Kidney (tissue), 14 donors: Measurements from ENCODE around the gene HS1BP3. TPM values are rescaled to one million over a fixed set of nuclear protein-coding genes. Genes with fewer than 3 reads are reported as not detected.

Experiments used
- DNase-seq, 5 donors: peaks; one replicate each; pipeline ENCODE4 v3.0.0-alpha.2; 2013 to 2020
- FAIRE-seq: peaks from 2 replicates; lab custom pipeline; 2012; peaks lifted over from hg19 to GRCh38; lab: Jason Lieb, UNC
- H3K27ac ChIP-seq, 2 donors: one replicate each; pipeline ENCODE4 v1.7.0; 2013; ENCODE audit warnings: low read depth in 2 of 2, low read length in 2 of 2, inconsistent platforms in 1 of 2
- H3K27me3 ChIP-seq: one replicate; pipeline ENCODE4 v1.7.1; 2013; ENCODE audit warnings: low read length, inconsistent platforms; ENCODE audit not compliant: control insufficient read depth, insufficient read depth
- H3K36me3 ChIP-seq, 3 donors: one replicate each; pipeline versions ENCODE4 v1.7.0 to v1.7.1; 2013; ENCODE audit warnings: low read length in 3 of 3, control low read depth in 1 of 3, inconsistent platforms in 1 of 3; ENCODE audit not compliant: insufficient read depth in 3 of 3, control insufficient read depth in 2 of 3
- H3K4me1 ChIP-seq, 3 donors: one replicate each; pipeline versions ENCODE4 v1.7.0 to v1.7.1; 2013; ENCODE audit warnings: low read length in 3 of 3, inconsistent platforms in 1 of 3, low read depth in 1 of 3; ENCODE audit not compliant: control insufficient read depth in 2 of 3, insufficient read depth in 2 of 3
- H3K4me3 ChIP-seq, 3 donors: one replicate each; pipeline versions ENCODE4 v1.7.0 to v1.8.1; 2013; ENCODE audit warnings: low read length in 3 of 3, control low read depth in 1 of 3, inconsistent platforms in 1 of 3
- H3K9ac ChIP-seq, 3 donors: one replicate each; pipeline versions ENCODE4 v1.7.0 to v1.7.1; 2013; ENCODE audit warnings: low read length in 3 of 3, control low read depth in 1 of 3, inconsistent platforms in 1 of 3
- H3K9me3 ChIP-seq, 3 donors: one replicate each; pipeline versions ENCODE4 v1.7.0 to v1.7.1; 2013; ENCODE audit warnings: low read length in 3 of 3, control low read depth in 1 of 3, inconsistent platforms in 1 of 3; ENCODE audit not compliant: control insufficient read depth in 2 of 3, insufficient read depth in 1 of 3
- intact Hi-C: fragments of 100-400 bp; cut with DNase I; formaldehyde crosslinking; loops from one replicate; pipeline ENCODE4 v1.11.1; 2022
- polyA plus RNA-seq: library from polyadenylated mRNA; stranded (reverse); fragments of 350-450 nt; fragmentation: Illumina TruSeq; extraction: RNeasy Lipid Tissue Mini Kit (QIAGEN cat#74804); gene quantifications from one replicate; pipeline ENCODE4 v1.2.3, GENCODE V29; 2014; ENCODE audit warnings: low read depth, low replicate concordance; ENCODE audit not compliant: insufficient read depth
- total RNA-seq: library from RNA; stranded (reverse); fragmentation: NEBNext Ultra II Directional; extraction: Animal tissue kit (Norgen Biotek cat#: 25700); gene quantifications from one replicate; pipeline ENCODE4 v1.2.1, GENCODE V29; 2021
- TF ChIP-seq, protein P1 (sequence below): IDR thresholded peaks from 3 replicates; pipeline ENCODE4 v1.5.1; 2012; ENCODE audit warnings: mild to moderate bottlenecking, moderate library complexity, borderline replicate concordance; ENCODE audit not compliant: insufficient read depth; ENCODE audit errors: extremely low read depth
- donor health status: control.
- donor health status: control.
- donor health status: control.
- donor health status: control.
- donor health status: control.
- donor health status: DM: yes; HTN: yes; CAD: no.
- donor health status: Normal renal cell carcinoma (clear cell type).

HS1BP3 gene
- total and polyA plus RNA-seq, 2 donors from 2014 or later: 35.5 to 37.5 TPM

DNA sequence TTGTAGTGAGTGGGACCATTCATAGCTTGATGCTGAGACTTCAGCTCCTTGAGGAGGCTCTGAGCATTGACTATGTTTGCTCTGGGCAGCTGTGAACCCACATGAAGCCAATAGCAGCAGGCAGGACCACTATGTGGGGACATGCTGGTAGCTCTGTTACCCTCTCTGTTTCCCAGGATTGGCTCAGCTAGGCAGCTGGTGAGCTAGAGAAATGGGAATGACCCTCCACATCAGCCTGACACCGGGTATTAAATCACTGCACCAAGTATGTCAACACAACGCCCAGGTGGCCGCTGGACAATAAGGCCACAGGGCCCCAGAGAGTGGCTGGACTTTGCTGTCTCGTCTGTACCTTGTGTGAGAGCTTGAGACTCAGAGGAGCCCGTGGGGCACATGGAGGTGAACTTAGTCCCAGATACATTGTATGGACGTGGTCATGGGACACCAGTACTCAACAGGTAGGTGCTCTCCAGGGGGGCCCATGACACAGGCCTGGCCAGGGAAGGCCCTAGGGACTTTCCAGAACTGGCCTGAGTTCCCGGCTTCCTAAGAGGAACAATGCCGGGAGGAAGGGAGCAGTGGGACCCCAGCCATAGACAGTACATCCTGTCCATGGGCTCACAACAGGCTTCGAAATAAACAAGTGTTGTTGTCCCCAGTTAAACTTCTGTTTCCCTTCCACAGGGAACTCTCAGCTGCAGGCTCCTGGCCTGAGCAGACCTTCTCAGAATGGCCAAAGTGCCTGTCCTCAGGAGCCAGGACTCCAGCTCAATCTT, 35.2 kb downstream of the HS1BP3 start:
- DNase-seq: peak in 2 of 5 donors; percentile 33 to 76
- H3K36me3 ChIP-seq: peaks cover 0 to 9% (median 4%) of the 10 kb centered on the region in 3 donors
- H3K27me3 ChIP-seq: no peaks in the 10 kb centered on the region
- intact Hi-C loops: no loop called here
- H3K9me3 ChIP-seq: no peaks in the 10 kb centered on the region
- peak overlapping the region in 1 of 3 donors; percentile 57 for H3K9ac ChIP-seq
- FAIRE-seq: no peak
- H3K4me1 ChIP-seq: peaks cover 0 to 84% (median 70%) of the 10 kb centered on the region in 3 donors
- TF ChIP-seq, protein P1, sequence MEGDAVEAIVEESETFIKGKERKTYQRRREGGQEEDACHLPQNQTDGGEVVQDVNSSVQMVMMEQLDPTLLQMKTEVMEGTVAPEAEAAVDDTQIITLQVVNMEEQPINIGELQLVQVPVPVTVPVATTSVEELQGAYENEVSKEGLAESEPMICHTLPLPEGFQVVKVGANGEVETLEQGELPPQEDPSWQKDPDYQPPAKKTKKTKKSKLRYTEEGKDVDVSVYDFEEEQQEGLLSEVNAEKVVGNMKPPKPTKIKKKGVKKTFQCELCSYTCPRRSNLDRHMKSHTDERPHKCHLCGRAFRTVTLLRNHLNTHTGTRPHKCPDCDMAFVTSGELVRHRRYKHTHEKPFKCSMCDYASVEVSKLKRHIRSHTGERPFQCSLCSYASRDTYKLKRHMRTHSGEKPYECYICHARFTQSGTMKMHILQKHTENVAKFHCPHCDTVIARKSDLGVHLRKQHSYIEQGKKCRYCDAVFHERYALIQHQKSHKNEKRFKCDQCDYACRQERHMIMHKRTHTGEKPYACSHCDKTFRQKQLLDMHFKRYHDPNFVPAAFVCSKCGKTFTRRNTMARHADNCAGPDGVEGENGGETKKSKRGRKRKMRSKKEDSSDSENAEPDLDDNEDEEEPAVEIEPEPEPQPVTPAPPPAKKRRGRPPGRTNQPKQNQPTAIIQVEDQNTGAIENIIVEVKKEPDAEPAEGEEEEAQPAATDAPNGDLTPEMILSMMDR: no peak
- no peak overlapping the region for H3K4me3 ChIP-seq
- H3K27ac ChIP-seq: peak overlapping the region; percentile 94 to 97

DNA sequence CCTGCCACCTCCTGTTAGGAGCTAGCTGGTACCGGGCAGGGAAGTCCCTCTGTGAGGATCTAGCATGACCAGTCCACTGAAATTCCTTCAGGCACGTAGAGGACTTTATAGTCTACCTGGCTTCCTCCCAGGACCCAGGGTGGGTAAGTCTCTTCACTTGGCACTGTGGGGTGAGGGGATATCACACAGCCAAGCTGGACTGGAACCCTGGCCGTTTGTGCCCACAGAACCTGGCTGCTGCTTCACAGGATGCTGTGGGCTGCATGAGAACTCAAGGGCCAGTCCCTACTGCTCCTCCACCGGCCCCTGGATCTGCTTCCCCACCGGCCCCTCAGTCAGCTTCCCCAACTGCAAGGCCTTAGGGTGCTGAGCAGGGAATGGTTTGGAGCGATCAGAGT, 35.8 kb downstream of the HS1BP3 start:
- Histone ChIP-seq H3K4me1 (peaks cover 0 to 82% (median 70%) of the 10 kb centered on the region in 3 donors), H3K27me3 (no peaks in the 10 kb centered on the region), H3K9ac (peak overlapping the region in 1 of 3 donors; percentile 43), H3K36me3 (peaks cover 0 to 4% (median 0%) of the 10 kb centered on the region in 3 donors), H3K27ac (peak overlapping the region; percentile 81 to 97), H3K4me3 (no peak overlapping the region), H3K9me3 (no peaks in the 10 kb centered on the region)
- FAIRE-seq: no peak
- TF ChIP-seq, protein P1: no peak
- intact Hi-C loops: no loop called here
- peak in 2 of 5 donors; percentile 30 to 62 for DNase-seq

DNA sequence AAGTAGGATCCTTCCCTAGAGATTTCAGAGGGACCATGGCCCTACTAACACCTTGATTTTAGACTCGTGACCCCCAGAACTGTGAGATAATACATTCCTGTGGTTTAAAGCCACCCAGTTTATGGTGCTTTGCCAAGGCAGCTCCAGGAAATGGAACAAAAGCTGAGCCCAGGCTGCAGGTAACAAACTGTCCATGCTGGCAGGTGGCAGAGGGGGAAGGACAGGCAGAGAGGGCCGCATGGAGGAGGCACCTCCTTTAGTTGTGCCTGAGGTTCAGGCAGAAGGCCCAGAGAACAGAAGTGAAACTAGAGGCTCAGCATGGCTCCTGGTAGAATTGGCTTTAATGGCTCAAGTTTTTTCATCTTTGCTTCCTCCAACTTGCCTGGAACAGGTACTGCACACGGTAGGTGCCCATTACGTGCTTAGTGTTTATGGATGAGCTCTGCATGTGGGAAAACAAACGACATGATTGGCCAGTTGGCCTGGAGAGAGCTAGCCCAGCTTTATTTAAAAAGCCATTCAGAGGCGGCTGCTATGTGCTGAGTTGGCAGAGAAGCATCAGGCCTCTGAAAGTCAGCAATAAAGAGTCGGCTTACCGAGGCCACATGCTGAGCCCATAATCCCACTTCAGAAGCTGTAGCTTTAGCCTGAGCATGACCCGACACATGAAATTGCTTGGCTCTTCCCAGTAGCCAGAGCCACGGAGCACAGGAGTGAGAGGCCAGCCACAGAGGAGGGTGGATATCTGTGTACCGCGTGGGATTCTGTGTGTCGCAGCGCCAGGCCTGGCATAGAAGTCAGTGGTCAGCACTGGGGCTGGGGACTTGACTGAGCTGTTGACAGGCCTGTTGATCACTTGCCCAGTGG, 36.5 kb downstream of the HS1BP3 start:
- H3K36me3 ChIP-seq: no peaks in the 10 kb centered on the region
- H3K9ac ChIP-seq: peak overlapping the region in 1 of 3 donors; percentile 43
- no peaks in the 10 kb centered on the region for H3K27me3 ChIP-seq
- DNase-seq (peak in 2 of 5 donors; percentile 27 to 78), FAIRE-seq (no peak)
- H3K27ac ChIP-seq: peak overlapping the region; percentile 81 to 97
- intact Hi-C loops: no loop called here
- TF ChIP-seq, protein P1: no peak
- H3K4me3 ChIP-seq: no peak overlapping the region
- peaks cover 0 to 82% (median 70%) of the 10 kb centered on the region in 3 donors for H3K4me1 ChIP-seq
- no peaks in the 10 kb centered on the region for H3K9me3 ChIP-seq
